ENCODE results near the gene GNAI1. TPM values are rescaled to one million over a fixed set of nuclear protein-coding genes. Genes with fewer than 3 reads are reported as not detected.

GNAI1 gene
- total RNA-seq, 1 donor from 2014 or later: 132 TPM

- no peak overlapping the region for H3K27ac Mint-ChIP-seq (ENCODE audit: unreplicated experiment)
- no peak for TF ChIP-seq CTCF (IDR thresholded peaks at IDR 0.05; ENCODE audit: unreplicated experiment)
- no peak for DNase-seq (ENCODE audit: low spot score)
- no peak overlapping the region for H3K4me3 Mint-ChIP-seq (ENCODE audit: unreplicated experiment)
- H3K36me3 Mint-ChIP-seq (ENCODE audit: low read depth, unreplicated experiment): no peaks in the 10 kb centered on the region
- no peaks in the 10 kb centered on the region for H3K9me3 Mint-ChIP-seq (ENCODE audit: unreplicated experiment)
- H3K4me1 Mint-ChIP-seq (ENCODE audit: unreplicated experiment): peaks cover 17% of the 10 kb centered on the region
- H3K27me3 Mint-ChIP-seq (ENCODE audit: unreplicated experiment): no peaks in the 10 kb centered on the region
These were observed 20.5 kb upstream of the GNAI1 start for GRCh38 chr7:80114159-80114558.

- Mint-ChIP-seq H3K4me1 (ENCODE audit: unreplicated experiment) (peaks cover 18% of the 10 kb centered on the region), H3K36me3 (ENCODE audit: low read depth, unreplicated experiment) (no peaks in the 10 kb centered on the region), H3K9me3 (ENCODE audit: unreplicated experiment) (no peaks in the 10 kb centered on the region), H3K27me3 (ENCODE audit: unreplicated experiment) (peaks cover 3% of the 10 kb centered on the region), H3K4me3 (ENCODE audit: unreplicated experiment) (no peak overlapping the region), H3K27ac (ENCODE audit: unreplicated experiment) (no peak overlapping the region)
- no peak for DNase-seq (ENCODE audit: low spot score)
- TF ChIP-seq CTCF (IDR thresholded peaks at IDR 0.05; ENCODE audit: unreplicated experiment): no peak
These were observed 9.9 kb upstream of the GNAI1 start for GRCh38 chr7:80124526-80125264.

- Mint-ChIP-seq H3K36me3 (ENCODE audit: low read depth, unreplicated experiment) (no peaks in the 10 kb centered on the region), H3K4me3 (ENCODE audit: unreplicated experiment) (no peak overlapping the region), H3K27me3 (ENCODE audit: unreplicated experiment) (peaks cover 4% of the 10 kb centered on the region), H3K9me3 (ENCODE audit: unreplicated experiment) (no peaks in the 10 kb centered on the region), H3K27ac (ENCODE audit: unreplicated experiment) (no peak overlapping the region), H3K4me1 (ENCODE audit: unreplicated experiment) (peaks cover 27% of the 10 kb centered on the region)
- no peak for TF ChIP-seq CTCF (IDR thresholded peaks at IDR 0.05; ENCODE audit: unreplicated experiment)
- no peak for DNase-seq (ENCODE audit: low spot score)
These were observed 7.0 kb upstream of the GNAI1 start for GRCh38 chr7:80127412-80128160.

- no peaks in the 10 kb centered on the region for H3K9me3 Mint-ChIP-seq (ENCODE audit: unreplicated experiment)
- peaks cover 40% of the 10 kb centered on the region for H3K4me1 Mint-ChIP-seq (ENCODE audit: unreplicated experiment)
- peaks cover 5% of the 10 kb centered on the region for H3K27me3 Mint-ChIP-seq (ENCODE audit: unreplicated experiment)
- no peak for TF ChIP-seq CTCF (IDR thresholded peaks at IDR 0.05; ENCODE audit: unreplicated experiment)
- no peak overlapping the region for H3K4me3 Mint-ChIP-seq (ENCODE audit: unreplicated experiment)
- no peak for DNase-seq (ENCODE audit: low spot score)
- peaks cover 4% of the 10 kb centered on the region for H3K36me3 Mint-ChIP-seq (ENCODE audit: low read depth, unreplicated experiment)
- no peak overlapping the region for H3K27ac Mint-ChIP-seq (ENCODE audit: unreplicated experiment)
These were observed 5.7 kb upstream of the GNAI1 start for GRCh38 chr7:80128918-80129317.

GRCh38 chr7:80129785-80130184, 4.8 kb upstream of the GNAI1 start:
- Mint-ChIP-seq H3K9me3 (ENCODE audit: unreplicated experiment) (no peaks in the 10 kb centered on the region), H3K4me3 (ENCODE audit: unreplicated experiment) (no peak overlapping the region), H3K4me1 (ENCODE audit: unreplicated experiment) (peaks cover 39% of the 10 kb centered on the region), H3K27ac (ENCODE audit: unreplicated experiment) (no peak overlapping the region), H3K27me3 (ENCODE audit: unreplicated experiment) (peaks cover 10% of the 10 kb centered on the region), H3K36me3 (ENCODE audit: low read depth, unreplicated experiment) (peaks cover 7% of the 10 kb centered on the region)
- no peak for TF ChIP-seq CTCF (IDR thresholded peaks at IDR 0.05; ENCODE audit: unreplicated experiment)
- no peak for DNase-seq (ENCODE audit: low spot score)
